Measurements from ENCODE around the gene ERI3.

ERI3 gene

GRCh38 chr1:44174630-44175029, 180.4 kb downstream of the ERI3 start:
- DNase-seq (ENCODE audit: low read depth), result no peak
- TF ChIP-seq CTCF (IDR thresholded peaks at IDR 0.05; ENCODE audit: insufficient read depth, low read depth, low read length, missing control alignments), result no peak
- H3K4me3 ChIP-seq (ENCODE audit: low read length), result no peak overlapping the region
